HepG2 (cell line): Measurements from ENCODE around the gene LARP1. TPM values are rescaled to one million over a fixed set of nuclear protein-coding genes. Genes with fewer than 3 reads are reported as not detected.

Experiments used
- AGO1 ChIP-seq: fragments of 200-400 bp; formaldehyde crosslinking; IDR thresholded peaks from 2 replicates; pipeline ENCODE4 v1.6.1; 2017; ENCODE audit warnings: mild to moderate bottlenecking, low read depth, low read length, moderate library complexity; ENCODE audit not compliant: poor library complexity, severe bottlenecking
- BRCA1 ChIP-seq: sonication (generic); formaldehyde crosslinking; IDR thresholded peaks from 2 replicates; pipeline ENCODE4 v1.4.0; 2020; ENCODE audit warnings: missing genetic modification reagents
- DMAP1 ChIP-seq: IDR thresholded peaks from 2 replicates; pipeline ENCODE4 v1.6.1; 2016
- DR1 ChIP-seq: sonication (generic); formaldehyde crosslinking; IDR thresholded peaks from 2 replicates; pipeline ENCODE4 v1.8.0; 2021; ENCODE audit warnings: mild to moderate bottlenecking, missing genetic modification reagents, inconsistent platforms
- HMGXB4 ChIP-seq, 2 experiments: sonication (generic) in 1 of 2; formaldehyde crosslinking in 1 of 2; IDR thresholded peaks; 2 replicates each; pipeline versions ENCODE4 v1.4.0 to v1.6.1; 2018 to 2020; ENCODE audit warnings: missing genetic modification reagents in 2 of 2, borderline replicate concordance in 1 of 2, low read depth in 1 of 2, mild to moderate bottlenecking in 1 of 2, missing biosample characterization in 1 of 2
- HOXA3 ChIP-seq: sonication (generic); formaldehyde crosslinking; IDR thresholded peaks from 2 replicates; pipeline ENCODE4 v1.5.0; 2020; ENCODE audit warnings: missing genetic modification reagents
- JARID2 ChIP-seq: sonication (generic); formaldehyde crosslinking; IDR thresholded peaks from 2 replicates; pipeline ENCODE4 v1.8.1; 2023; ENCODE audit warnings: missing genetic modification reagents, inconsistent platforms; ENCODE audit not compliant: insufficient replicate concordance
- LCORL ChIP-seq, 2 experiments: fragments of 450-650 bp in 1 of 2; sonication (generic) in 1 of 2; formaldehyde crosslinking in 1 of 2; IDR thresholded peaks; 2 replicates each; pipeline versions ENCODE4 v1.5.0 to v1.6.1; 2017 to 2020; ENCODE audit warnings: antibody characterized with exemption in 1 of 2, missing genetic modification reagents in 1 of 2
- NFIC ChIP-seq: IDR thresholded peaks from 2 replicates; pipeline ENCODE4 v1.6.1; 2012; ENCODE audit warnings: mild to moderate bottlenecking, low read length, inconsistent platforms
- NFYB ChIP-seq: sonication (generic); formaldehyde crosslinking; IDR thresholded peaks from 2 replicates; pipeline ENCODE4 v1.4.0; 2020; ENCODE audit warnings: missing genetic modification reagents
- NRL ChIP-seq: sonication (generic); formaldehyde crosslinking; IDR thresholded peaks from 2 replicates; pipeline ENCODE4 v1.5.0; 2020; ENCODE audit warnings: missing genetic modification reagents, mild to moderate bottlenecking, moderate library complexity, borderline replicate concordance
- POLR2AphosphoS5 ChIP-seq: IDR thresholded peaks from 2 replicates; pipeline ENCODE4 v1.6.1; 2012; ENCODE audit warnings: low read depth, low read length
- RBAK ChIP-seq: sonication (generic); formaldehyde crosslinking; IDR thresholded peaks from 2 replicates; pipeline ENCODE4 v1.5.1; 2020; ENCODE audit warnings: mild to moderate bottlenecking, missing genetic modification reagents
- RORA ChIP-seq: sonication (generic); formaldehyde crosslinking; IDR thresholded peaks from 2 replicates; pipeline ENCODE4 v1.5.0; 2020; ENCODE audit warnings: mild to moderate bottlenecking, missing genetic modification reagents, moderate library complexity
- SCMH1 ChIP-seq: sonication (generic); formaldehyde crosslinking; IDR thresholded peaks from 2 replicates; pipeline ENCODE4 v1.9.0; 2021; ENCODE audit warnings: missing genetic modification reagents, mild to moderate bottlenecking, borderline replicate concordance
- STAT5B ChIP-seq: sonication (generic); formaldehyde crosslinking; IDR thresholded peaks from 2 replicates; pipeline ENCODE4 v1.4.0; 2020; ENCODE audit warnings: missing genetic modification reagents
- TBP ChIP-seq: sonication (generic); formaldehyde crosslinking; IDR thresholded peaks from 2 replicates; pipeline ENCODE4 v1.5.0; 2020; ENCODE audit warnings: missing genetic modification reagents
- TFE3 ChIP-seq: IDR thresholded peaks from 2 replicates; pipeline ENCODE4 v1.6.1; 2016
- ZEB1 ChIP-seq: IDR thresholded peaks from 2 replicates; pipeline ENCODE4 v1.6.1; 2012; ENCODE audit warnings: mild to moderate bottlenecking, low read depth, inconsistent platforms; ENCODE audit not compliant: insufficient replicate concordance
- ZNF296 ChIP-seq: sonication (generic); formaldehyde crosslinking; conservative IDR thresholded peaks from 2 replicates; pipeline ENCODE4 v1.5.0; 2020; ENCODE audit warnings: mild to moderate bottlenecking, missing genetic modification reagents
- ZNF335 ChIP-seq: sonication (generic); formaldehyde crosslinking; IDR thresholded peaks from 2 replicates; pipeline ENCODE4 v1.4.0; 2020; ENCODE audit warnings: missing genetic modification reagents
- ZNF530 ChIP-seq: sonication (generic); formaldehyde crosslinking; IDR thresholded peaks from 2 replicates; pipeline ENCODE4 v1.5.0; 2020; ENCODE audit warnings: low read depth, mild to moderate bottlenecking, missing genetic modification reagents
- ZNF576 ChIP-seq: sonication (generic); formaldehyde crosslinking; IDR thresholded peaks from 2 replicates; pipeline ENCODE4 v1.4.0; 2020; ENCODE audit warnings: mild to moderate bottlenecking, missing genetic modification reagents
- ZNF607 ChIP-seq: sonication (generic); formaldehyde crosslinking; IDR thresholded peaks from 2 replicates; pipeline ENCODE4 v1.5.1; 2020; ENCODE audit warnings: missing genetic modification reagents, mild to moderate bottlenecking, borderline replicate concordance
- polyA plus RNA-seq, 8 experiments: library from polyadenylated mRNA; depleted of rRNA in 3 of 8; stranded (reverse) in 7 of 8; unstranded in 1 of 8; fragments of >200 nt; fragmentation: Illumina TruSeq in 4 of 8; extraction: Trizol in 4 of 8; gene quantifications; 2 replicates each; pipeline versions ENCODE4 v1.2.1 to v1.2.3, GENCODE V29; 2011 to 2016; ENCODE audit warnings: low read depth in 4 of 8, missing spikeins in 1 of 8, mixed read lengths in 1 of 8; ENCODE audit not compliant: insufficient read depth in 1 of 8
- total RNA-seq, 5 experiments: library from RNA; depleted of rRNA; stranded (reverse); fragments of >200 nt; fragmentation: Illumina TruSeq; extraction: Trizol; gene quantifications; 2 replicates each; pipeline ENCODE4 v1.2.3, GENCODE V29; 2016; ENCODE audit warnings: low read depth in 1 of 5
- TF ChIP-seq, protein P1 (sequence below): IDR thresholded peaks from 2 replicates; pipeline ENCODE4 v1.6.1; 2016; ENCODE audit warnings: mild to moderate bottlenecking

LARP1 gene
- total and polyA plus RNA-seq, 2 of the 13 experiments (the other 11 are each of a cell fraction or from before 2014, with no cell fraction given), result 45.2 to 61.4 TPM

- TF ChIP-seq TBP (no peak), RORA (CRISPR knock-in tag) (no peak), ZNF576 (no peak), HOXA3 (CRISPR knock-in tag) (no peak), AGO1 (peak; percentile 38), NFYB (no peak), BRCA1 (CRISPR knock-in tag) (peak; percentile 81), ZNF335 (CRISPR knock-in tag) (0 out of 2 replicates have a peak, but pooled peaks have one; percentile 3), JARID2 (no peak), LCORL (IDR thresholded peaks at IDR 0.05) (no peak), LCORL (CRISPR knock-in tag; IDR thresholded peaks at IDR 0.05) (peak; percentile 66; the same call in 1 of the 2 replicates), NRL (CRISPR knock-in tag) (peak; percentile 72; the same call in 1 of the 2 replicates), ZEB1 (no peak), ZNF296 (CRISPR knock-in tag) (peak; percentile 82), NFIC (0 out of 2 replicates have a peak, but pooled peaks have one; percentile 39), ZNF607 (CRISPR knock-in tag) (no peak; the same call in 1 of the 2 replicates), STAT5B (no peak), DMAP1 (CRISPR knock-in tag) (peak; percentile 46), DR1 (0 out of 2 replicates have a peak, but pooled peaks have one; percentile 31), HMGXB4 (CRISPR knock-in tag; IDR thresholded peaks at IDR 0.05; ENCODE audit: borderline replicate concordance in 1 of 2, low read depth in 1 of 2) (no peak; a peak in 1 of 4 replicates), RBAK (CRISPR knock-in tag) (no peak), ZNF530 (CRISPR knock-in tag) (no peak), TFE3 (CRISPR knock-in tag) (0 out of 2 replicates have a peak, but pooled peaks have one; percentile 38), POLR2AphosphoS5 (peak; percentile 66), SCMH1 (no peak)
- TF ChIP-seq, protein P1, sequence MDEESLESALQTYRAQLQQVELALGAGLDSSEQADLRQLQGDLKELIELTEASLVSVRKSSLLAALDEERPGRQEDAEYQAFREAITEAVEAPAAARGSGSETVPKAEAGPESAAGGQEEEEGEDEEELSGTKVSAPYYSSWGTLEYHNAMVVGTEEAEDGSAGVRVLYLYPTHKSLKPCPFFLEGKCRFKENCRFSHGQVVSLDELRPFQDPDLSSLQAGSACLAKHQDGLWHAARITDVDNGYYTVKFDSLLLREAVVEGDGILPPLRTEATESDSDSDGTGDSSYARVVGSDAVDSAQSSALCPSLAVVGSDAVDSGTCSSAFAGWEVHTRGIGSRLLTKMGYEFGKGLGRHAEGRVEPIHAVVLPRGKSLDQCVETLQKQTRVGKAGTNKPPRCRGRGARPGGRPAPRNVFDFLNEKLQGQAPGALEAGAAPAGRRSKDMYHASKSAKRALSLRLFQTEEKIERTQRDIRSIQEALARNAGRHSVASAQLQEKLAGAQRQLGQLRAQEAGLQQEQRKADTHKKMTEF, result no peak
Observed at GRCh38 chr5:154857530-154858296, 102.5 kb downstream of the LARP1 start (continued).
